SHP77 (cell line): ENCODE measurements around the gene MFAP4.

Experiments used
- DNase-seq, 2 experiments: peaks; one replicate each; lab custom pipeline; 2025; lab: John Stamatoyannopoulos, UW

Gene MFAP4

DNA sequence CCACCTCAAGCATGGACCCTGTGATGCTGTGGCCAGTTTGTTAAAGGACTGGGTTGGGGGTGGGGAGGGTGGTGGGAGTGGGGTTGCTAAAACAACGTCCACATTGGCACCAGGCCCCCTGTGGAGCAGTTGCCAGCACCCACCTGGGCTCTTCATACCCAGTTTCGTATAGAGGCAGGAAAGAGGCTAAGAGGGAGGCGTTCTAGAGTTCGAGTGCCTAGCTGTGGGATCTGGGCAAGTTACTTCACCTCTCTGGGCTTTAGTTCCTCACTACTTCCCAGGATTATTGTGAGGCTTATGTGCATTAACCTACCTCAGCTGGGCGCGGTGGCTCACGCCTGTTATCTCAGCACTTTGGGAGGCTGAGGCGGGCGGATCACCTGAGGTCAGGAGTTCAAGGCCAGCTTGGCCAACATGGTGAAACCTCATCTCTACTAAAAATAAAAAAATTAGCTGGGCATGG, 1.4 kb downstream of the MFAP4 start:
- no peak for DNase-seq

DNA sequence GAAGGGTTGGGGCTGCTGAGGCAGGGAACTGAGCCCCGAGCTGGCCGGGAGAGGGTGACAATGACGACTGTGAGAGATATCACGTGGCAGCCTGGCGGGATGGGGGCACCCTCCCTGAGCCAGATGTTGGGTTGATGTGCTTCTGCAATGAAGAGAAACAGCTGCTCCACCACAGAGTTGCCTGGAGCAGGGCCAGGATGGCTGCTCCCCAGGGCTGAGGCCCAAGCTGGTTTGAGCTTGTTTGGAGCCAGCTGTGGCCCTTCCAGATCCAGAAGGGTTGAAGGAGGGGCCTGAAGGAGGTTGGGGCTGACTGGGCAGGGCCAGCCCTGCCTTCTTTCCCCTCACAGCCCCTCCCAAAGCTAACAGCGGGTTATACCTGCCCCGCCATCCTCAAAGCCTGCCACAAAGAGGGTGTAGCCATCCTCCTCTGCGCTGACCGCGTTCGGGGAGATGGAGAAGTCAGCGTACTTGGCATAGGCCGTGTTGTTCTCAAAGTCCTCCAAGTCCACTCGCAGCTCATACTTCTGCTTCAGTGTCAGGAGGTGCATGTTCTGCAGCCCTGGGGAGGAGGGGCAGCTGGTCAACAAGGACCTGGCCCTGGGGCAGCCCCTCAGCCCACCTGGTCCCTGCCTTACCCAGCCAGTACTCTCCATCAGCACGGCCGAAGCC, 2.1 kb downstream of the MFAP4 start:
- no peak for DNase-seq

DNA sequence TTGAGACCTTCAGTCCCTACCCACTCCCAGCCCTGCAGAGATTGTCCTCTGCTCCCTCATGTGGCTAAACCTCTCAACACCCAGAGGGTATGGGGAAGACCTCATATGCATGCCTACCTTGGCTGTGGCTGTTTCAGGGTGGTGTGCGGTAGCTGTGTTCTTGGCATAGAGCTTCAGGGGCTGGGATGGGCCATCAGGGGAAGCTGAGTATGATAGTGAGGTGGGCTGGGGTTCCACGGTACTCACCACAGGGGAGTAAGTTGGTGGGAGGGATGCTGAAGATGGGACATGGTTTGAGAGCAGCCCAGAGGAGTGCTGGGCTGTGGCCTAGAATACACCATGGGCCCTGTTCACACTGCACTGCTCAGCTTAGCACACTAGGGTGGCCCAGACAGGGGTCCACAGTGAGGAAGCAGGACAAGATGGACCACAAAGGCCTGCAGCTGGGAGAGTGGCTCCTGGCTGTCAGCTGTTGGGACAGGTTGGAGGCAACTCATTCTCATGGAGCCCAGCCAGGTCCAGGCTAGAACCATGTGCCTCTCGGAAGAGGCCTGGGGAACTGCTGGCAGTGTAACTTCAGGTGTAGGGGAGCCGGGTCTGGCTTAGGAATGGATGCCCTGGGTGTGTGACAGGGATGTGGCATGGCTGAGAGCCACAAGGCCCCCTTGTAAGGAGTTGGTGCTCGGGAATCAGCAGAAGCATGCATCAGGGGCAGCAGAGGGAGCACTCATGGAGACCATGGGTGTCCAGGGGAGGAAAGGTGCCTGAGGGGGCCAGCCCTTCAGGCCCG, 3.1 kb downstream of the MFAP4 start:
- DNase-seq: no peak

DNA sequence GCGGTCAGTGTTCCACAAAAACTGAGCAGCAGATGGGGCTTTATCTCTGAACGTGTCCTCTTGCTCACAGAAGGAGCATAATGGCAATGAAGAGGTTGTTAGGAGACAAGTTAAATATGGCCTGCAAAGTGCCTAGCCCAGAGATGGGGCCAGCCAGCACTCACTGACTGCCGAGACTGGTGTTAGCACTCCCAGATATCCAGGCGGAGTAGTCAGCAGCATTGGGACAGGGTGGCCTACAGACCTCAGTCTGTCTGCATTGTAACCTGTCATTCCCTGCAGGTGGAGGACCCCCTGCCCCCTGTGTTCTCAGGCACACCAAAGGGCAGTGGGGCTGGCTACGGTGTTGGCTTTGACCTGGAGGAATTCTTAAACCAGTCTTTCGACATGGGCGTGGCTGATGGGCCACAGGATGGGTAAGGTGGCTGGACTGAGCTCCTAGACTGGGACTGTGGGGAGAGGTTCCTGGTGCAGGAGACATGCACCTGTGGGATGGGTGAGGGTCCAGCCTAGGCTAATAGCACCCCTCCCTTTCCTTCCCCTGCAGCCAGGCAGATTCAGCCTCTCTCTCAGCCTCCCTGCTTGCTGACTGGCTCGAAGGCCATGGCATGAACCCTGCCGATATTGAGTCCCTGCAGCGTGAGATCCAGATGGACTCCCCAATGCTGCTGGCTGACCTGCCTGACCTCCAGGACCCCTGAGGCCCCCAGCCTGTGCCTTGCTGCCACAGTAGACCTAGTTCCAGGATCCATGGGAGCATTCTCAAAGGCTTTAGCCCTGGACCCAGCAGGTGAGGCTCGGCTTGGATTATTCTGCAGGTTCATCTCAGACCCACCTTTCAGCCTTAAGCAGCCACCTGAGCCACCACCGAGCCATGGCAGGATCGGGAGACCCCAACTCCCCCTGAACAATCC, 4.2 kb downstream of the MFAP4 start:
- DNase-seq: no peak

DNA sequence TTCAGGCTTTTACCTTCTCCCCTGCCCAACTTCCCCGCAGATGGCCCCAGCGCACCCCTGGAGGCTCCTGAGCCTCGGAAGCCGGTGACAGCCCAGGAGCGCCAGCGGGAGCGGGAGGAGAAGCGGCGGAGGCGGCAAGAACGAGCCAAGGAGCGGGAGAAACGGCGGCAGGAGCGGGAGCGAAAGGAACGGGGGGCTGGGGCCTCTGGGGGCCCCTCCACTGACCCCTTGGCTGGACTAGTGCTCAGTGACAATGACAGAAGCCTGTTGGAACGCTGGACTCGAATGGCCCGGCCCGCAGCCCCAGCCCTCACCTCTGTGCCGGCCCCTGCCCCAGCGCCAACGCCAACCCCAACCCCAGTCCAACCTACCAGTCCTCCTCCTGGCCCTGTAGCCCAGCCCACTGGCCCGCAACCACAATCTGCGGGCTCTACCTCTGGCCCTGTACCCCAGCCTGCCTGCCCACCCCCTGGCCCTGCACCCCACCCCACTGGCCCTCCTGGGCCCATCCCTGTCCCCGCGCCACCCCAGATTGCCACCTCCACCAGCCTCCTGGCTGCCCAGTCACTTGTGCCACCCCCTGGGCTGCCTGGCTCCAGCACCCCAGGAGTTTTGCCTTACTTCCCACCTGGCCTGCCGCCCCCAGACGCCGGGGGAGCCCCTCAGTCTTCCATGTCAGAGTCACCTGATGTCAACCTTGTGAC, 5.1 kb downstream of the MFAP4 start:
- DNase-seq: no peak

DNA sequence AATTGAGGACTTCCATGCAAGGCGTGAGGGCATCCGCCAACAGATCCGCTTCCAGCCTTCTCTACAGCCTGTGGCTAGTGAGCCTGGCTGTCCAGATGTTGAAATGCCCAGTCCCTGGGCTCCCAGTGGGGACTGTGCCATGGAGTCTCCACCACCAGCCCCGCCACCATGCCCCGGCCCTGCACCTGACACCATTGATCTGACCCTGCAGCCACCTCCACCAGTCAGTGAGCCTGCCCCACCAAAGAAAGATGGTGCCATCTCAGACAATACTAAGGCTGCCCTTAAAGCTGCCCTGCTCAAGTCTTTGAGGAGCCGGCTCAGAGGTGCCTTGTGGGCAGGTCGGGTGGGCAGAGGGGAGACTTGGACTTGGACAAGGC, 5.6 kb downstream of the MFAP4 start:
- DNase-seq: no peak

DNA sequence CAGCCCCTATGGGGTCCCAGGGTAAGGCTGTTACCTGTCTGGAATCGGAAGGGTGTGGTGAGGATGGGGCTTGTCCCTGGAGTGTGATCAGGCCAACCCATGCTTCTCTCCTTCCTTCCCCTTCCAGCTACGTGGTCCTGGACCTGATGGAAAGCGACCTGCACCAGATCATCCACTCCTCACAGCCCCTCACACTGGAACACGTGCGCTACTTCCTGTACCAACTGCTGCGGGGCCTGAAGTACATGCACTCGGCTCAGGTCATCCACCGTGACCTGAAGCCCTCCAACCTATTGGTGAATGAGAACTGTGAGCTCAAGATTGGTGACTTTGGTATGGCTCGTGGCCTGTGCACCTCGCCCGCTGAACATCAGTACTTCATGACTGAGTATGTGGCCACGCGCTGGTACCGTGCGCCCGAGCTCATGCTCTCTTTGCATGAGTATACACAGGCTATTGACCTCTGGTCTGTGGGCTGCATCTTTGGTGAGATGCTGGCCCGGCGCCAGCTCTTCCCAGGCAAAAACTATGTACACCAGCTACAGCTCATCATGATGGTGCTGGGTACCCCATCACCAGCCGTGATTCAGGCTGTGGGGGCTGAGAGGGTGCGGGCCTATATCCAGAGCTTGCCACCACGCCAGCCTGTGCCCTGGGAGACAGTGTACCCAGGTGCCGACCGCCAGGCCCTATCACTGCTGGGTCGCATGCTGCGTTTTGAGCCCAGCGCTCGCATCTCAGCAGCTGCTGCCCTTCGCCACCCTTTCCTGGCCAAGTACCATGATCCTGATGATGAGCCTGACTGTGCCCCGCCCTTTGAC, 6.3 kb downstream of the MFAP4 start:
- DNase-seq: no peak

DNA sequence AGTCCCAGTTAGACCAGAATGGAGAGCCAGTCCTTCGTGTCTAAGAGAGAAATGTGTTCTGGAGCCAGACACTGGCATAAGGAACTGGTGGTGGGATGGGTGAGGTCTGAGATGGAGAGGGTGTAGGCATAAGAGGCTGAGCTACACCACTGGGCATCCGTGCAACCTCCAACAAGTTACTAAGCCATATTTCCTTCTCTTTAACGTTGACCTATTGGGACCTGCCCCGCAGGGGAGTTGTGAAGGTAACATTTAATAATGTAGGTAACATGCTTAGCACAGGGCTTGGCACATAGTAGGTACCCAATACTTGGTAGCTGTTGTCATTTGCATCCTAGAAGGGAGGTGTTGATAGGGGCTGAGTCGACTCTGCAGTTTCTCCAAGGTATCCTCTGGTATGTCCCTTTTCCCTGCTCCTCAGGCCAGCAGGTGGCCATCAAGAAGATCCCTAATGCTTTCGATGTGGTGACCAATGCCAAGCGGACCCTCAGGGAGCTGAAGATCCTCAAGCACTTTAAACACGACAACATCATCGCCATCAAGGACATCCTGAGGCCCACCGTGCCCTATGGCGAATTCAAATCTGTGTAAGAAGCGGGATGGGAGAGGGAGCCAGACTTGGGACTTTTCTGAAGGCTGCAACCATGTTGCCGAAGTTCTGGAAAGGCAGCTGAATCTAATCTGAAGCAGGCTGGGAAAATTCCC, 7.5 kb downstream of the MFAP4 start:
- DNase-seq: no peak

DNA sequence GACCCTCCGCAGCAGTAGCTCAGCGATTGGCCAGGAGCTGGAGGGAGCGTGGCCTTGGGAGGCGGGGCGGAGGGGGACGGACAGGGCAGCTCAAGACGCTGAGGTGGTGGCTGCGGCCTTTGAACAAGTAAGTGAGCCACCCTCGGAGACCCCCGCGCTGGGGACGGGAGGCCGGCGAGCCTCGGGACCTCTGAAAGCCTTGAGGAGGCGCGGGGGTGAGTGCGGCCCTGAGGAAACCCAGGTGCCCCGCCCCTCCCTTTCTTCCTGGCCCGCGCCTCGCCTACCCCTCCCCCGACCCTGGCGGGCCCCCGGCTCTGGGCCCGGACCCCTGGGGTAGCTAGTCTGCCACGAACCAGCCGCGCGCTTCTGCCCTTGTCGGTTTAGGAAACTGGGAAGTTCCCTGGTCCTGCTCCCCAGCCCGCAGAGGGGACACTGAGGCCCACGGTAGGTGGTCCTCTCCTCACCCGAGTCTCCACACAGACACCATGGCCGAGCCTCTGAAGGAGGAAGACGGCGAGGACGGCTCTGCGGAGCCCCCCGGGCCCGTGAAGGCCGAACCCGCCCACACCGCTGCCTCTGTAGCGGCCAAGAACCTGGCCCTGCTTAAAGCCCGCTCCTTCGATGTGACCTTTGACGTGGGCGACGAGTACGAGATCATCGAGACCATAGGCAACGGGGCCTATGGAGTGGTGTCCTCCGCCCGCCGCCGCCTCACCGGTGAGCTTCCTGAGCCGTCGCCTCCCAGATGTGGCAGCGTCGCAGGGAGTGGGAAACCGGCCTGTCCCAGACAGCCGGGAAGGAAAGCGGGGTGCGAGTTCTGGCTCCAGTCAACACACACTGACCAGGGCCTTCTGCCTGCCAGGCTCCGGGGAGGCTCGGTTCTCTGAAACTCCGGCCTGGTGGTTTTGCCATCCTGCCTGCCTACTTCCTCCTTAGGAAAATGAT, 8.3 kb downstream of the MFAP4 start, which contains the start of gene MAPK7:
TSS of gene MAPK7 (plus strand) at position 83 of the 945 bp plus-strand sequence. CDS start at position 486, 403 bp downstream.
- no peak for DNase-seq

DNA sequence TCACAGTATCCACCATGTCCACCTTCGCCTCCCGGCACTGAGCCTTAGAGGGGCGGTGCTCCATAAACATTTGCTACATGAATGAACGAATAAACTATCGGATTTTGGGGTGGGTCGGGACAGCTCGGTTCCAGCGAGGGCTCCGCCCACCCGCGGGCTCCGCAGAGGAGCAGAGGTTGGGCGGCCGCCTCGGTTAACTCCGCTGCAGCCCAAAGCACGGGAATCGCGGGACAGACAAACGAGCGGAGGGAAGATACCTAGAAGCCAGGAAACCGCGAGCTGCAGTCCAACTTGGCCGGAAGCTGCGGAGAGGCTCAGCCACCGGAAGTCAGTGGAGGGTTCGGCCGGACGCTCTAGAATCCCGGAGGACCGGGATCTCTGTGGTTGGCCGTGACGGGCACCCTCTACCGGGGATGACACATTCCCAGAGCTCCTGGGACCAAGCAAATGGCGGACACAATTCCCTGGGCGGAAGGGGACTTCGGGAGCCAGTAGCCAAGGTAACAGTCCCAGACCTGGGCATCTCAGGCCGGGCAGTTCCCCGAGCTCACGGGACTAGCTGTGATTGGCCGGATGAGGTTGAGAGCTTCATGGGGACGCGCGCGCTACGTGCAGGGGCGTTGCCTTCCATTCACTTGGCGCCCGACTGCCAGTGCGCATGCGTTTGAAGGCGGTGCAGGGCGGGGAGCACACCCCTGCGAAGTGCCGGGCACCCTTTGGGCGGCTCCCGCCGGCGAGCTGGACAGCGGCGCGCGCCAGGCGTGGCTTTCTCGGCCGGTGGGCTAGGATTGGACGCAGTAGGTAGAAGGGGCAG, 9.2 kb downstream of the MFAP4 start:
- DNase-seq: peak; percentile 100

DNA sequence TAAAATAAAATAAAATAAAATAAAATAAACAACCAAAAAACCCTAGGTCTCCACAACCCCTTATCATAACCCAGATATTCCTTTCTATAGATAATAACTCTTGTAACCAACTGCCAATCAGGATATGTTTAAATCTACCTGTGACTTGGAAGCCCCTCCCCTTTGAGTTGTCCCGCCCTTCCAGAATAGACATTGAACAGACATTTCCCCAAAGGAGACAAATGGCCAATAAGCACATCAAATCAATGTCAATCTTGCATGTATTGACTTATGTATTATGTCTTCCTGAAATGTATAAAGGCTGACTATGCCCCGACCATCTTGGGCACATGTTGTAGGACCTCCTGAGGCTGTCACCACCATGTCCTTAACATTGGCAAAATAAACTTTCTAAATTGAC, 10.2 kb downstream of the MFAP4 start:
- peak; percentile 28 to 57 for DNase-seq

DNA sequence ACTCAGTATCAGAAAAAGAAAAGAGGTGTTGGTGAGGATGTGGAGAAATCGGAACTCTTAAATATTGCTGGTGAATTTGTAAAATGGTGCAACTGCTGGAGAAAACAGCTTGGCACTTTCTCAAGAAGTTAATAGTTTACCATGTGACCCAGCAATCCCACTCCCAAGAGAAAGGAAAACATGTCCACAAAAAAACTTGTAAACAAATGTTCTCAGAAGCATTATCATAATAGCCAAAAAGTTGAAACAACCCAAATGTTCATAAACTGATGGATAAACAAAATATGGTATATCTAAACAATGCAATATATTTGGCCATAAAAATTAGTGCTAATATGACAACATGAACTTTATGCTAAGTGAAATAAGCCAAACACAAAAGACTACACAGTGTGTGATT, 11.3 kb downstream of the MFAP4 start:
- DNase-seq: no peak

DNA sequence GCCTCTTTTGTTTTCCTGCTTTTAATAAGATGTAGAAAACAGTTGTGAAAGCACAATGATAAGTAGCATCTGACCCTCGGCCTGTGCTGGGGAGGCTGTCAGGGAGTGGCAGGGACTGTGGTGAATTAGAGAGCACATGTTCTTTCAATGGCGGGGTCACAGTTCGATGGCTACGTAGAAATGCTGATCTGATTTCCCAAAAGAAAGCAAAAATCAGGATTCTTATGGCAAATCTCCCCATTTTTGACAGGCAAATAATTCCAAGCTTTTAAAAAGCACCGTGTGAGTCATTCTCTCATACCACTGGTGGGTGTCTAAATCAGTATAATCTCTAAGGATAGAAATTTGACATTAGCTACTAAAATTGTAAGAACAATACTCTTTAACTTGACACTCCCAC, 12.9 kb downstream of the MFAP4 start:
- DNase-seq: no peak

DNA sequence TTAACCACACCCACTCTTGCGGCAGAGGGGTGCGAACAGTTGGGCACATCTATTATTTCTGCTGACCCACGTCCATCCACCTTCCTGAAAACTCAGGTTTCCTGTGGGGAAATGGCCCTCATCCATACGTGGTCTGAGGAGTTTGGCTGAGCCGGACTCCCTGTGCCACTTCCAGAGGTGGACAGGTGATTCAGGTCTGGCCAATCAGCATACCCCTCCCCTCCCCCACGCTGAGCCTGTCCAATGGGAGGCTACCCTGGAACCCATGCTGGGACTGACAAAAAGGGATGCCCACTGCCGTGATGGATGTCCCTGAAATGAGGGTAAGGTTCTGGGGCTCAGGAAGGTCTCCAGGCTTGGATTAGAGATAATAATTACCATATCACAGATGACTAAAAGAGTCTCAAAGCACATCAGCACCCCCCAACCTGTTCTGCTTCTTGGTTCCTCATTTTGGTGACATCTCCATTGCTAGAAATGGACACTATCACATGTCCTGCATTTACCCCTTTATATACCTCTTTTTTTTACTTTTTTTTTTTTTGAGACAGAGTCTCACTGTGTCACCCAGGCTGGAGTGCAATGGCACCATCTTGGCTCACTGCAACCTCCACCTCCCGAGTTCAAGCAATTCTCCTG, 14.0 kb downstream of the MFAP4 start:
- DNase-seq: no peak

DNA sequence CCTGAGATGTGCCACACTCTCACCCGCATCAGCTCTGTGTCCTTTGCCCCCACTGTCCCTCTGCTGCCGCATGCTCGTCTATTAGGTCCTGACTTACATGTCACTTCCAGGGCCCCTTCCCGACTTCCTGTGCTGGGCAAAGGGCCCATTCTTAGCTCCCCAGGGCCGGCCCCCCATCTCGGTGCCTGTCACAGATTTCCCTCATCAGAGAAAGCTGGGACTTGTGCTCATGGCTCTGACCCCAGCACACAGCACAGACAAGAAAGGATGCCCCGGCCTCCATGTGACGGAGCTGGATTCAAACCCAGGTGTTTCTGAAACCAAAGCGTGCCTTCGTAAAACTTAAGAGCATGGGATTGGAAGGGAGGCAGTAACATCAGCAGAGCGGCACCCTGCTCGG, 14.6 kb downstream of the MFAP4 start:
- no peak for DNase-seq

DNA sequence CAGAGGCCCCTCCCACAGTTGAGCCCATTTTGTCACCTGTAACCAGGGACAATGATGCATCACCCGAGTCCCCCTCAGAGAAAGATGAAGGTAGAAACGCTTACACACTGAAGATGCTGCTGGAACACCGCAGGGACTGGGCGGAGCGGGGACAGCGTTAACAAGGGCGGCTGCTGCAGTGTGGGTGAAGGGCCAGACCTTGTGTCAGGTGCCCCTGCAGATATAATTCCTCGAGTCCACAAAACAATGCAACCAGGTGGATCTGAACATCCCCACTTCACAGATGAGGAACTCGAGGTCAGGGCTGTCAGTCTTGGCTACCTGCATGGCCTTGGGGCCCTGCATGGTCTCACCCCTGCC, 15.0 kb downstream of the MFAP4 start:
- no peak for DNase-seq

DNA sequence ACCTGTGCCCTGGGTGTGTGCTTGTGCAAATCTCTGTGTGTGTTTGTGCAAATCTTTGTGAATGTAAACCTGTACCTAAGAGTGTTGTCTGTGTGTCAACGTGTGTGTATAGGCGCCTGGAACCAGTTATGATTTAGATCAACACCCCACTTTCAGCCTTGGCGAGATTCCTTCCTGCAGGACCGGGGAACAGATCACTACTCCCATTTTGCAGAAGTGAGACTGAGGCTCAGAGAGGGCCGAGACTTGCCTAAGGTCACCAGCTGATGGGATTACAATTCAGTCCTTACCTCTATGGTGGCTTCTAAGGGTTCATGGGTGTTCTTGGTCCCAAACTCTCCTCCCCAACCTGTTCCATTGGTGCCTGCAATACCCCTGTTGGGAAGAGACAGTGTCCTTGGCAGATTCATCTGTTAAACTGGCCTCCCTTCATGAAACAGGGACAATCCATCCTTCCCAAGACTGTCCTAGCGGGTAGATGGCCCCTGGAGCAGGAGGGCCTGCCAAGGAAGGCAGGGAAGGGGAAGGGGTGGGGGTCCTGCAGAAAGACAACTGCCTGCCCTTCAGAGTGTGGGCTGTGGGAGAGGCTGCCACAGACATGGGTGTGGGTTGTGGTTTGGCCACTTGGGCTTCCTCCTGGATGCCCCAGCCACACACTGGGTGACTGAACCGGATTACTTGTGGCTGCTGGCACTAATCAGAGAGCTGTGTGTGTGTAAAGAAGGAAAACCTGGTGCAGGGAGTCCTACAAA, 15.6 kb downstream of the MFAP4 start:
- DNase-seq: no peak
